D721Med (cell line): Measurements from ENCODE around the gene DNASE1L1.

Experiments used
- DNase-seq: peaks from one replicate; pipeline ENCODE4 v3.0.0; 2011; ENCODE audit warnings: low spot score; ENCODE audit not compliant: insufficient read length
- FAIRE-seq: peaks from 2 replicates; lab custom pipeline; 2011; peaks lifted over from hg19 to GRCh38; lab: Jason Lieb, UNC
- CTCF ChIP-seq: IDR thresholded peaks from 2 replicates; pipeline ENCODE4 v1.5.1; 2012; ENCODE audit warnings: mild to moderate bottlenecking, control low read depth; ENCODE audit not compliant: insufficient read depth; ENCODE audit errors: missing control alignments

The DNASE1L1 gene

GRCh38 chrX:154355094-154355775 is 53.8 kb downstream of the DNASE1L1 start:
- no peak for FAIRE-seq
- TF ChIP-seq CTCF = no peak
- no peak for DNase-seq

- FAIRE-seq (no peak), DNase-seq (no peak)
- no peak for TF ChIP-seq CTCF
These were observed 54.5 kb downstream of the DNASE1L1 start for GRCh38 chrX:154354516-154354915.

- no peak for TF ChIP-seq CTCF
- DNase-seq = no peak
- no peak for FAIRE-seq
These were observed 55.0 kb downstream of the DNASE1L1 start for GRCh38 chrX:154354013-154354412.

- no peak for TF ChIP-seq CTCF
- no peak for DNase-seq
- FAIRE-seq = no peak
These were observed 55.7 kb downstream of the DNASE1L1 start for GRCh38 chrX:154353172-154353843.

- no peak for DNase-seq
- no peak for TF ChIP-seq CTCF
- no peak for FAIRE-seq
These were observed 56.6 kb downstream of the DNASE1L1 start for GRCh38 chrX:154352466-154352865.

- no peak for TF ChIP-seq CTCF
- DNase-seq = no peak
- no peak for FAIRE-seq
These were observed 57.0 kb downstream of the DNASE1L1 start for GRCh38 chrX:154352012-154352401.
